HG03280 (cell line): ENCODE measurements around the gene CRYBG3.
"Not testable (repeated sequence)": the region's sequence is repeated elsewhere in the genome, so short reads cannot be mapped to it uniquely, and the experiment has no call there.

Experiments
- ATAC-seq: cut with Tn5 transposase; IDR thresholded peaks from one replicate; pipeline ENCODE4 v1.9.1; 2021; ENCODE audit warnings: mild to moderate bottlenecking, moderate library complexity; ENCODE audit not compliant: unreplicated experiment

Gene CRYBG3

DNA sequence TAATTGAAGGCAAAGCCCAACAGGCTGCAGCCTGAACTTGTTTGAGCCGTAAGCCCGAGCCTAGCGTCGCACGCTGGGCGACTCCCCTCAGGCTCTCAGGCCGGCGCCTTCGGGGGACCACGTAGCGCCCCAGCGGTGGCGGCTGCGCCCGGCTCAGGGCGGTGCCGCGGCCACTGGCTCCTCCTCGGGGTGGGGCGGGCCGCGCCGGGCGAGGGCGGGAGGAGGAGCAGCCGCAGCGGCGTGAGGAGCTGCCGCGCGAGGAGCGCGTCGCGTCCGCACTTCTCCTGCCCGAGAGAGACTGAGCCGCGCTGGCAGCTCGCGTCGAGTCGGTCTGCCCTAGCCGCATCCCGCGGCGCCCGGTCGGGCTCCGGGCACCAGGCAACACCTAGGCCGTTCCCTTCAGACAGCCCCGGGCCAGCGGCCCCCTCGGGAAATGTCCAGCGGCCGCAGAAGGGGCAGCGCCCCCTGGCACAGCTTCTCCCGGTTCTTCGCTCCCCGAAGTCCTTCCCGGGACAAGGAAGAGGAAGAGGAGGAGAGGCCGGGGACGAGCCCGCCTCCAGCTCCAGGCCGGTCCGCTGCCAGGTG lies at the start of gene CRYBG3:
Gene CRYBG3, plus strand, starts transcription at position 238 of the 585 bp plus-strand sequence. Its CDS starts 196 bp downstream, at position 434.
- ATAC-seq = peak; percentile 99

DNA sequence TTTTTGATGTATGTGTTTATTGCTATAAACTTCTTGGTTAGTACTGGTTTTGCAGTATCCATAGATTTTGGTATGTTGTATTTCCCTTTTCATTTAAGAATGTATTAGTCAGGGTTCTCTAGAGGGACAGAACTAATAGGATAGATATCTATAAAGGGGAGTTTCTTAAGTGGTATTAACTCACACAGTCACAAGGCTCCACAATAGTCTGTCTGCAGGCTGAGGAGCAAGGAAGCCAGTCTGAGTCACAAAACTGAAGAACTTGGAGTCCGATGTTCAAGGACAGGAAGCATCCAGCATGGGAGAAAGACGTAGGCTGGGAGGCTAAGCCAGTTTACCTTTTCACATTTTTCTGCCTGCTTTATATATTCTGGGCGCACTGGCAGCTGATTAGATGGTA lies 48.9 kb upstream of the CRYBG3 start:
- no peak for ATAC-seq

DNA sequence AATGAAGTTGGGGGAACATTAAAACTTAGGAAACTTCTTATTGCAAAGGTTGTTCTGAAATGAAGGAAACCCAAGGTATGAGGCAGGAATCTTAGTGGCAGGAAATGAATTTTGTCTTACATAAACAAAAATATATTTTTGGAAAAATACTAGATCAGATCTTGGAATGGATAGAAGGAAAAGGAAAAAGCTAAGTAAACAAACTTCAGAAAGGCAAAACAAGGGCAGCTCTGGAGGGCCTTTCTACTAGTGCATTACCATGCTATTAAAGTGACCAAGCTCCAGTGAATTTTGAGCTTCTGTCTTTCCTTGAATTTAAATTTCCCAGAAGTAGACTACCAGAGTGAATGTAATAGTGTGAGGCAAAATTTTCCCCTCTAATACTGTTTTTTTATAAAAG lies 43.7 kb upstream of the CRYBG3 start:
- ATAC-seq = no peak

DNA sequence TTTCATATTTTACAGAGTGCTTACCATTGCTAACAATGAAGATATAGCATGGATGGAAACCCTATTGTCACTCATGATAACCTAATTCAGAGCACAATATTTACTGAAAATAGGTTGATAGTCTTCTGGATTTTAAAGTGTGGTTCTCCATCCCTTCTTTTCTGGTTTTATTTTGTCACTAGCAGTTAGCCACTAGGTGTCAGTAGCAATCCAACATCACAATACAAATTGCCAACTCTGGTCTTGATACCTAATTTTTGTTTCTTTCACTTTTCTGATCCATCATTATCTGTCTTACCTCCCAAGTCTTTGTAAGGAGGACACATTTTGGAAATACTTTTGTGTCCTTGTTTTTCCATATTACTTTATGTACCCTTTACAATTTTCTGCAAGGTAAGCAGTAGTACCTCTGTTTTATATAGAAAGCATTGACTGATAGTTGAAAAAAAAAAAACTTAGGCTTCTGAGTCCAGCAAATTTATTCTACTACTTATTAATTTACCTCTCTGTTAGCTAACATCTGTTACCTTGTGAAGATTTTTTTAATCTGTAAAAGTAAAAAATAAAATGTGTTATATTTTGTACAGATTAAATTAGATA lies 28.3 kb upstream of the CRYBG3 start:
- ATAC-seq = peak; percentile 71

DNA sequence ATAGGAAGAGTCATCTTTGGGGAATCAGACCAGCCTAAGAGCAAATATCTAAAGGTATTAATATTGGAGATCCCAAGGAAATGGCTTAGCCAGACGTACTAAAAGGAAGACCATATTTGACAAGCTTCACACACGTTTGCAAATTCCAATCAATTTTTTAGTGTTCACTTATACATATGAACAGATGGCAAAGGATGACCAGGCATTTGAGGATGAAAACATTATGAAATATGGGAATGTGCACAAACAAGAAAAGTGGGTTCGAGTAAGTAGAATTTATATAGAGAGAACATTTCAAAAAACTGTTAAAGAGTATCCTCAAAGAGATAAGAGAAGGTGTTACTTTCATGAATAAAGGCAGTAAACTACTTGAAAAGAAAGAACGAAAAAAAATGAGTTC lies 25.9 kb upstream of the CRYBG3 start:
- ATAC-seq = no peak

DNA sequence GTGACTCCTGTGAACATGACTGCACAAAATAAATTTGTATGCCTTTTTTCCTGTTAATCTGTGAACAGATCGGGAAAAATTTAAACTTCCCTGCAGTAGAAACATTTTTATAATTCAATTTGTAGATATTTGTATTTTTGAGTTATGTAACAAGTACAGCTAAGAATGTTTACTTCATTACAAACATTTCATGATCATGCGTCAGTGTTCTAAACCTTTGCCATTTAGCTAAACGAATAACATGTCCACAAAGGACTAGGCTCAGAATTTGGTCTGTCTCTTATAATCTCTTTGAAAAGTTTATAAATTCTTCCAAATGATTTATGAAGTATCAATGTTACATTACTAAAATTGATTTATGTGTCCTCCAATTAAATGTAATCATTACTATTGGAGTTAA lies 17.3 kb upstream of the CRYBG3 start:
- ATAC-seq = no peak

DNA sequence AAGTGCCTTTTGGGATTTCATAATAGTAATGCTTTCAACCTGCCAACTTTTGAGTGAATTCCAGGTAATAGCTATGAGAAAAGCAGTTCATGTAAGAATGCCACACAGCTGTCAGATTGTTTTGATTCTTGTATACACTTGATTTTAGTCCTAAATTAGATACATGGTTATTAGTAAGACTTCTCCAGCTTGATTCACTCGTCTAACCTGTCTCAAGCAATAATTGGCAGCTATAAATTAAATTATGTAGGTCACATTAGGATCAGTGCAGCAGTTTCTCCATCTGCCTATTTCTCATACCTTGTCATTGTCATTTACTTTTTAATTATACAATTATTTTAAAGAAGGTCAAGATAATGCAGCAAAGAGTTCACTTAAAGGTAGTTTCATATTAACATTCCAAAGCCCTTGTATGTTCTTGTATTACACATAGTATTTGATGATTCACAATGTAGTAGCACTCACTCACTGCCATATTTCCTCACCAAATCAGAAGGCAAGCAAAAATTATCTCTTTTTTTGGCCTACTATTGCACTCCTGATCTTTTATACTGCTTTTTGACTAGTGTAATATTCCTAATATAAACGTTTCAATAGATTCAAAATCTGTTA lies 10.9 kb upstream of the CRYBG3 start:
- ATAC-seq = no peak

DNA sequence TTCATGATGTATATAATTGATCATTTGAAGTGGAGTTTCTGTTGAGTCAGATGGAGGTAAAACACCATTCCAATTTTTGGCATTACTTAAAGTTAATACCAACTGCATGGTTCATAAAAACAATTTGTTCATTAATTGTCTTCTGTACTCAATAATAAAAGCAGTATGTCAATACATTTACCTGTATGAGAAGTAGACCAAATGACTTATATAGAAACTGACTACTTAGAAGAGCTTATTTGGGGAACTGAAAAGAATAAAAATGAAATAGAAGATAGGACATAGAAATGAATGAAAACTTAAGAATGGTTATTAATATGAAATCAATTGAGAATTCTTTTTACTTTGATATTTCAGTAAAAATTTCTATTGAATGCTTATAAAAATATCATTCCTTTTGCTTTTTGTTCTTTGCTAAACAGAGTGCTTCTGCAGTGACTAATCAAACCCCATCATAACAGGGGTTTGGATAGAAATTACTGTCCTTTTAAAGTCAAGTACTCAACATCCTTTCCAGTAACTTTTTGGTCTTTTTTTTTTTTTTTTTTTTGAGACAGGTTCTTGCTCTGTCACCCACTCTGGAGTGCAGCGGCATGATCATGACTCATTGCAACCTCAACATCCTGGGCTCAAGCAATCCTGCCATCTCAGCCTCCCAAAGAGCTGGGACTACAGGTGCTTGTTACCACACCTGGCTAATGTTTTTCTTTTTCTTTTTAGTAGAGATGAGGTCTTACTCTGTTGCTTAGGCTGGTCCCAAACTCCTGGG lies 6.5 kb upstream of the CRYBG3 start:
- ATAC-seq = peak; percentile 49

DNA sequence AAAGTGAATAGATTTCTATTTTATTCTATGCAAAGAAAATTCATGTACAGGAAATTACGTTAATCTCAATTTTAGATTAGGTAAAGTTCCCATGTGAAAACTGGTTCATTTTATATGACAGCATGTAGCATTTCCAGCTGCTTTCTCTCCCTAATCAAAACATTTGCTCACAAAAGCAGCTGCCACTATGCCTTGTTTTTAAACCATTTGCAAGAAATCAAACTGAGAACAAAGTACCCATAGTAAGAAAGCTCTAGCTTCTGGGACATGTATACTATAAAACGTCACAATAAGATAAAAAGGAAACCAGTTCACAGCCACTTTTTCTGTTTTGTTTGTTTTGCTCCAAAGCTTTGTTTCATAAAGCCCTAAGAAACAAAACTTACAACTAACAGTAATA lies 5.0 kb upstream of the CRYBG3 start:
- no peak for ATAC-seq

DNA sequence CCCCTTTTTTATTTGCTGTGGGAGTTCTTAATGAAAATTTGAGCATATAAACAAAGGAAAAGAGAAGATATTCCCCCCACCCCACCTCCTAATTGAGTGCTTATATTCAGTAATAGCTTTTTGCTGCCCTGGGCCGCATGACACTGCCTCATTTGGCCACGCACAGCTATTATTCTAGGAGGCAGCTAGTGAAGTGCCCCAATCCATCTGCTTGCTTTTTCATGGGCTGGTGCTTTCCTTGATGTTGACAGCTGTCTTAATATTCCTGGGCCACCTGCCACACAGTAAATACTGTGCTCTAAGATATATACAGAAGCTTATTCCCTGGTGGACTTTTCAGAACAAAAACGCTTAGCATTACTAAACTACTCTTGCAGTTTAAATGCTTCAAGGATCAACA lies 3.8 kb upstream of the CRYBG3 start:
- ATAC-seq = no peak

DNA sequence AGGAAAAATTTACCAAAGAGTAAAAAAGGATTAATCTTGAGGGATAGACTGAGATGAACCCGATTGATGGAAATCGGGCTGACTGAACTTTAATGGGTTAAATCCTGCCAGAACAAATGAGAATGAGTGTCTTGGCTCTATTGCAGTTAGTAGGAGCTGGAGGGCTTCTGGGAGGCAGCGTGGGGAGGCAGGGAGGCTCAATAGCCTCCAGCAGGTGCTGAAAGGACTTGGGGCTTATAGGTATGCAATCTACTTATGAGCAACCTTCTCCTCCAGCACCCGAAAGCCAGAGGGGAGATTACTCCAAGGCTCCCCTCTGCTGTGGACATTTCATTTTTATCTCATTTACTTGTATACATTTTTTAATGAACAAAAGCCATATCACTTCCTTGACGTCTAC lies 1.0 kb upstream of the CRYBG3 start:
- no peak for ATAC-seq

DNA sequence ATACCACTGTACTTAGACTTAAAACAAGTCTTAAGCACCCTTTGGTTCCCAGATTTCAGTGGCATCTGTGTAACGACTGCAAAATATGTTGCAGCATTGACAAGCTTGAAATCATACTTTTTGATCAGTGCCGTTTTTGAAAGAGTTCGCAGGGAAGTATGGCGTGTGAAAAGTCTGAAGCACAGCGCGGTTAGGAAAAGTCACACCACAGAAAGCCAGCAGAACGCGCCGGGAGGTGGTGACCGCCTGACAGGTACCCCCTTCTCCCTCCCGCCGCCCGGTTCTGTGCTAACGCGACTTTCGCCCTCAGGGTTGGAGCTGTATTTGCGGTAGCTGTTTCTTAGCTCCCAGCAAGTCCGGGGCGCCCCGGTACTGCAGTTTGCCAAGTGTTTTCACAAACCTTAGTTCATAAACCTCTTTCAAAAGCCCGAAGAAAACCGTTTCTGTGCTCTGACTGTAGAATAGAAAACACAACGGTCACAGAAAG lies 481 bp upstream of the CRYBG3 start:
- peak; percentile 48 for ATAC-seq

DNA sequence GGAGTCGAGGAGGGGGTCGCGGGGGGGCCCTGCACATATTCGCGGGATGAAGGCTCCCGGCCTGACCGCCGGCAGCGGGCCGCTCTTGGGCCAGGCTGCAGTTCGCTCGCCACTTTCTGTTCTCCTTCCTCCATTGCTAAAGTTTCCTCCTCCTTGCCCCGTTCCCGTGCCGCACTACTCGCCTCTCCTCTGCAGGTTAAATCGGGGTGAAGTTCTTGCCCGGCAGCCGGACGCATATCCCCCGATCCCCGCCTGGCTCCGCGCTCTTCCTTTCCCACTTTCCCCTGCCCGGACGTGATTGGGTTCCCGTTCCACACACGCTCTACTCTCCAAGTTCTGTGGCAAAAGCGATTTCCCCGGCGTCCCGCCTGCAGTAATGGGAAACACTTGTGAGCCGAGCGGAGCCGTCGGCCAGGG lies 556 bp downstream of the CRYBG3 start:
- ATAC-seq = peak; percentile 14

DNA sequence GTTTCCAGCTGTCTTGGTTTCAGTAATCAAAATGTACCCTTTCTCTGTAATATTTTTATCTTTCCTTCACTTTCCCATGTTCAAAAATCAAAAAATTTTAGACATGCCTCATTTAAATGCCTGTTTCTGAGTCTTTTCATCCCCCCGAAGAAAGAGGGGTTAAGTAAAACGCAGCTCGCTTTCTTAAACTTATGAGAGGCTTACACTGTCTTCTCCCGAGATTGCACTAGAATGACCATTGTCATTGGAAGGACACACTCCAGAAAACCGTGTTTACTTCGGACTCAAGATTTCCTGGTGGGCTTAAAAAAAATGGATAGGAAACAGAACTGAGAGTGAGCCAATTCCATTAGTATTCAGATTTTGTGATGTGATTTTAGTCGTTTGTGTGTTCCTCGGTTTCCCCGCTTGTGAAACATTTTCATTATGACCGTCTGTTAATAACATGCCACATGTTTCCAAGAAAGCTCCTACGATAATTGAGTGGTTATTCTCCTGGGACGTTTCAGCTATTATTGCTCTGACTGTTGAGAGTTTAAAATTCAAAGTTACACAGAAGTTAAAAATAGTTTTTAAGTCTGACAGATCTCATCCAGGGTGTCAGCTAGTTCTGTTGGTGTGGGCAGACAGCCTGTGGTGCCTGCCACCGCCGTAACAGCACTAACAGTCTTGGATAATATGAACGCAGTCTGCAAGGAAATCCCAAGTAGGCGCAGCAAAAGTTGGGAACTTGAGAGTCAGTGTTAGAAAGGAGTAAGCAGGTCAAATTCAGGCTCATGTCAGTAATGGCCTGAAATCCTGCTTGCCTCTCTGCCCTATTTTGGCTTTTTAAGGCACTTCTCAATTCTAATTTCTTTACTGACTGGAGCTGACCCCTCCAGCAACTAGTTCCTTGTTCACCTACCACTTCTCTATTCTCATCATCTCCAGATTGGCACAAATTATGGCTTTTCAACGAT lies 1.5 kb downstream of the CRYBG3 start:
- no peak for ATAC-seq

DNA sequence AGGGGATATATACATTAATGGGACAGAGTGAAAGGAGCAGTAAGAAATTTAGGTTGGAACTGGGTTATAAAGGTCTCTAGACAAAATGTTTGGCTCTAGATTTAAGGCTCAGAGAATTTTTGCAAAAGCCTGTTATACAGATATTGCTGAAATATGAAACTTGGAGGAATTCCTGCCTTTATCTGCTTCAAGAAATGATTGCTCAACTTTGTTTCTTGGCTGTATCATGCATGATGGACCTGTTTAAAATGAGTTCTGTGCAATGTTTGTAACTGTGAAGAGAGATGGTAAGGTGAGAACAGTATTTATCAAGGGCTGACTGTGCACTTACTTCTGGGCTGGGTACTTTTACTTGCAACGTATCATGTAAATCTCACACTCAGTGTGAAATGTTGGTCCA lies 3.3 kb downstream of the CRYBG3 start:
- no peak for ATAC-seq

DNA sequence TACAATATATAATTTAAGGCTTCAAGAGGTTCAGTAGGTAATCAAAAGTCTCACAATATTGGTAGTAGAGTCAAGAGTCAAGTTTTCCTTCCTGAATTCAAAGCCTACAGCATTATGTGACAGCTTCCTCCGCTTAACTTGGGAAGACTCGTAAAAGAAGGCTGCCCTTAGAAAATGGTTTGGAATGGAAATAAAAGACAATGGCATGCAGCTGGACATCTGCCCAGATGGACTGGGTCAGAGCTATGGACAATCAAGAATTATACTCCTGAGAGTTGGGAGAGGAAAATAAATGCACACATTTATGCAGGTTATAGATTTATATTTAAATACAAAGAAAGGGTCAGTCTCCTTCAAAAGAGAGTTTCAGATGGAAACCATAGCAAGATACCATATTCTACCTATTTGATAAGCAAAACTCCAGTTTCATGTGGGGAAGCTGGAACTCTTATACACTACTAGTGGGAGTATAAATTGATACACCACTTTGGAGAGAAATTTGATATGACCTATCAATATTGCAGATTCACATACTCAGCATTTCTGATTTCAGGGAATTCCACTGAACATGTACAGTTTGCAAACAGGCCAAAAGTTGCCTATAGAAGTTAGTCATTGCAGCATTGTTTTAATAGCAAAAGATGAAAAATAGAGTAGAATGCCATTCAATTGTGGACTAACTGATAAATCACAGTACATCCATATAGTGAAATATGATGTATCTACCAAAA lies 6.1 kb downstream of the CRYBG3 start:
- ATAC-seq = no peak

DNA sequence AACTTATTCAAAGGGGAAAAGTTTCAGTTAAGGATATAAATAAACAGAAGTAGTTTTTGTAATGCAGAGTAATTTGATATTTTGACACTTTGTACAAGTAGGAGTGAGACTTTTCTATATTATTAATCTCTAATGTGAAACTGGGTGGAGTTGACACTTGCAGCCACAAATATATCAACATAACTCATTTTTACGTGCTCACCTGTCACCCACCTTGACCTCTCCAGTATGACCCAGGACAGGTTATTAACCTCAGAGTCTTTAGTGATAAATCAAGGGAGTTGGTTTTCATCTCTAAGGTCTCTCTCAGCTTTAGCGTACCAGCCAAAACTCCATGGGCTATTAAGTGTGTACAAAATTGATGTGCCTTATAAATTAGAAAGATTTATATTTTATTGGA lies 7.4 kb downstream of the CRYBG3 start:
- ATAC-seq = no peak

DNA sequence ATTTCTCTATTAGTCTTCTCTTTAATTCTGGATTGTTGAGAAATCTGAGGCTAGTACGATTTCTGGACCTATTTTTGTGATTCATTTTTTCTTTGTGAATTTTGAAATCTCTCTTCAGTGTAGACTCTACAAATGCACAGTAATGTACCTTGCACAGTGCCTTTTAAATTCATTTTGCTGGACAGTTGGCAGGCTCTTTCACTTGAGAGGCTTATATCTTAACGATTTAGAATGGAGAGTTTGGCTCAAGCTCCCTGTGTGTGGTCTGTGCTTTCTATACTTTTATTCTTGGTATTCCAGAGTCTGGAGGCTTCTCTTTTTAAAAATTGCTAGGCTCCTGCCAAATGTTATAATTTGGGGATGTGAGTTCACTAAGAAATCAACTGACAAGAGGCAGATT lies 8.8 kb downstream of the CRYBG3 start:
- no peak for ATAC-seq

DNA sequence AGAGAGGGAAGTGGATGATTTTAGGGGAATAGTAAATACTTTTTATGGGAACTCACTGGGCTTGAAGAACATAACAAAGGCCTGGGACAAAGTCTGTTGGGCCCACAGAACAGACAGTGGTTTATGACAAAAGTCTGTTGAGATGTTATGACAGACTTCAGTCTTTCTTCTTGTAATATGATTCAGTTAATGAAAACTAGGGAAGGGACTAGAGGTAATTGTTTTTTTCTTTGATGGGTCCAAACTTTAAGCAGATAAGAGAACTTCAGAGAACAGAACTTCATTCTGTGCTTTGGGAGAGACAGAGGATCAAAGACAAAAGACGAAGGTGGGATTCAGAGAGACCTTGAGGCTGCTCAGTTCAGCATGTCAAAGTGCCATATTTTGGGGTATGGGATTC lies 9.3 kb downstream of the CRYBG3 start:
- no peak for ATAC-seq

DNA sequence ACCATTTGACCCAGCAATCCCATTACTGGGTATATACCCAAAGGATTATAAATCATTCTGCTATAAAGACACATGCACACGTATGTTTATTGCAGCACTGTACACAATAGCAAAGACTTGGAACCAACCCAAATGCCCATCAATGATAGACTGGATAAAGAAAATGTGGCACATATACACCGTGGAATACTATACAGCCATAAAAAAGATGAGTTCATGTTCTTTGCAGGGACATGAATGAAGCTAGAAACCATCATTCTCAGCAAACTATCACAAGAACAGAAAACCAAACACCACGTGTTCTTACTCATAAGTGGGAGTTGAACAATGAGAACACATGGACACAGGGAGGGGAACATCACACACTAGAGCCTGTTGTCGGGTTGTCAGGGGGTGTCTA lies 11.4 kb downstream of the CRYBG3 start:
- not testable (repeated sequence) for ATAC-seq
